Stimulated activated CD8-positive, alpha-beta memory T cell treated with anti-CD3 and anti-CD28 coated beads, Interleukin-7, amount 100 ng/mL, for 1 hour (primary cell): Measurements from ENCODE around the gene MTPN.

Experiments used
- DNase-seq, 2 donors: peaks; one replicate each; pipeline ENCODE4 v3.0.0-alpha.2; 2020; ENCODE audit warnings: low read depth in 2 of 2

Gene MTPN

GRCh38 chr7:135886345-135887132 is 90.6 kb downstream of the MTPN start:
- no peak for DNase-seq

GRCh38 chr7:135884495-135885232 is 92.5 kb downstream of the MTPN start:
- no peak for DNase-seq

- DNase-seq: no peak
Observed at GRCh38 chr7:135879233-135879632, 97.9 kb downstream of the MTPN start.

GRCh38 chr7:135878284-135878683 is 98.9 kb downstream of the MTPN start:
- DNase-seq: no peak

GRCh38 chr7:135877805-135878204 is 99.4 kb downstream of the MTPN start:
- DNase-seq: no peak
